H1 (cell line): ENCODE data around the gene NME7. TPM values are rescaled to one million over a fixed set of nuclear protein-coding genes. Genes with fewer than 3 reads are reported as not detected.

ENCODE experiments used
- CTCF ChIA-PET: fragments of 300-600 bp; sonication (Branson Sonifier 250); formaldehyde crosslinking; loops from one replicate; lab custom pipeline; 2021; ENCODE audit not compliant: partially characterized antibody; lab: Charles Lee
- POLR2A ChIA-PET: fragments of 300-600 bp; sonication (Branson Sonifier 250); formaldehyde crosslinking; loops from one replicate; lab custom pipeline; 2021; ENCODE audit warnings: inconsistent platforms; ENCODE audit not compliant: partially characterized antibody; lab: Charles Lee
- DNase-seq, 2 experiments: peaks; one replicate each; pipeline versions ENCODE4 v3.0.0 to v3.0.0-alpha.2; 2010 to 2022; ENCODE audit warnings: low spot score in 2 of 2, low read depth in 1 of 2, mixed read lengths in 1 of 2
- FAIRE-seq: peaks from 2 replicates; lab custom pipeline; 2011; peaks lifted over from hg19 to GRCh38; lab: Jason Lieb, UNC
- H2AFZ ChIP-seq: 2 replicates; pipeline ENCODE4 v1.8.1; 2012; ENCODE audit warnings: low read length, inconsistent platforms
- H2AK5ac ChIP-seq: 2 replicates; pipeline ENCODE4 v1.6.1; 2013; ENCODE audit warnings: low read depth, low read length
- H2BK120ac ChIP-seq: replicated peaks from 2 replicates; pipeline ENCODE3; 2013; ENCODE audit warnings: low read depth, low read length, inconsistent platforms
- H2BK12ac ChIP-seq: 2 replicates; pipeline ENCODE4 v1.6.1; 2013; ENCODE audit warnings: low read depth, low read length
- H2BK15ac ChIP-seq: 2 replicates; pipeline ENCODE4 v1.6.1; 2013; ENCODE audit warnings: low read length
- H2BK20ac ChIP-seq: 2 replicates; pipeline ENCODE4 v1.6.1; 2013; ENCODE audit warnings: low read length
- H2BK5ac ChIP-seq: 2 replicates; pipeline ENCODE4 v1.6.1; 2013; ENCODE audit warnings: low read depth, low read length
- H3K14ac ChIP-seq: 2 replicates; pipeline ENCODE4 v1.6.1; 2013; ENCODE audit warnings: inconsistent platforms; ENCODE audit not compliant: insufficient read length
- H3K18ac ChIP-seq: 2 replicates; pipeline ENCODE4 v1.6.1; 2013; ENCODE audit warnings: low read length; ENCODE audit errors: extremely low read depth
- H3K23ac ChIP-seq: 2 replicates; pipeline ENCODE4 v1.6.1; 2013; ENCODE audit warnings: inconsistent platforms; ENCODE audit not compliant: insufficient read length
- H3K23me2 ChIP-seq: 2 replicates; pipeline ENCODE4 v1.6.1; 2013; ENCODE audit warnings: low read depth, low read length
- H3K27ac ChIP-seq: 2 replicates; pipeline ENCODE4 v1.6.1; 2011; ENCODE audit warnings: low read depth, low read length, inconsistent platforms
- H3K27me3 ChIP-seq, 4 experiments: replicated peaks in 1 of 4; 1 replicate in 1 of 4; 2 replicates in 3 of 4; pipeline versions ENCODE4 v1.6.1 to v1.8.1; 2011 to 2013; ENCODE audit warnings: low read length in 3 of 4, mild to moderate bottlenecking in 3 of 4, inconsistent platforms in 2 of 4, mixed read lengths in 2 of 4, moderate library complexity in 1 of 4; ENCODE audit not compliant: control insufficient read depth in 3 of 4, insufficient read depth in 3 of 4; ENCODE audit errors: extremely low read depth in 1 of 4
- H3K36me3 ChIP-seq, 4 experiments: 2 replicates each; pipeline versions ENCODE4 v1.6.1 to v1.8.1; 2011 to 2013; ENCODE audit warnings: mild to moderate bottlenecking in 4 of 4, low read length in 3 of 4, moderate library complexity in 2 of 4, control low read depth in 1 of 4, inconsistent platforms in 1 of 4; ENCODE audit not compliant: insufficient read depth in 4 of 4, control insufficient read depth in 2 of 4
- H3K4ac ChIP-seq: replicated peaks from 2 replicates; pipeline ENCODE3; 2013; ENCODE audit warnings: low read length, low read depth, mixed read lengths, inconsistent platforms; ENCODE audit not compliant: insufficient read length
- H3K4me1 ChIP-seq, 4 experiments: replicated peaks in 1 of 4; 1 replicate in 1 of 4; 2 replicates in 3 of 4; pipeline versions ENCODE4 v1.6.1 to v1.8.1; 2011 to 2013; ENCODE audit warnings: low read length in 3 of 4, inconsistent platforms in 2 of 4, mixed read lengths in 1 of 4; ENCODE audit not compliant: insufficient read depth in 4 of 4, control insufficient read depth in 3 of 4
- H3K4me2 ChIP-seq, 2 experiments: 2 replicates each; pipeline versions ENCODE4 v1.6.1 to v1.8.1; 2011 to 2013; ENCODE audit warnings: low read depth in 2 of 2, low read length in 2 of 2, control low read depth in 1 of 2, inconsistent platforms in 1 of 2, mild to moderate bottlenecking in 1 of 2; ENCODE audit not compliant: insufficient read depth in 1 of 2
- H3K4me3 ChIP-seq, 4 experiments: fragments of 200-600, 300-600 bp in 1 of 4; sonication (generic), shearing (Covaris generic), sonication (Bioruptor Twin) in 1 of 4; 2 replicates each; pipeline versions ENCODE4 v1.5.1 to v1.8.1; 2011 to 2016; ENCODE audit warnings: low read length in 4 of 4, low read depth in 3 of 4, control low read depth in 2 of 4, inconsistent platforms in 2 of 4, mild to moderate bottlenecking in 2 of 4, mixed read lengths in 1 of 4, moderate library complexity in 1 of 4; ENCODE audit not compliant: insufficient read depth in 2 of 4; ENCODE audit errors: extremely low read depth in 1 of 4
- H3K56ac ChIP-seq: replicated peaks from 2 replicates; pipeline ENCODE3; 2013; ENCODE audit warnings: low read depth, mild to moderate bottlenecking, mixed read lengths, low read length, inconsistent platforms; ENCODE audit not compliant: insufficient read length
- H3K79me1 ChIP-seq: 2 replicates; pipeline ENCODE4 v1.6.1; 2013; ENCODE audit warnings: low read depth, low read length, control low read depth
- H3K79me2 ChIP-seq, 2 experiments: 2 replicates each; pipeline versions ENCODE4 v1.6.1 to v1.8.1; 2012 to 2013; ENCODE audit warnings: low read length in 2 of 2, mild to moderate bottlenecking in 2 of 2, inconsistent platforms in 1 of 2; ENCODE audit not compliant: insufficient read depth in 2 of 2, control insufficient read depth in 1 of 2
- H3K9ac ChIP-seq, 4 experiments: replicated peaks in 1 of 4; 1 replicate in 1 of 4; 2 replicates in 3 of 4; pipeline versions ENCODE4 v1.6.1 to v1.8.1; 2011 to 2013; ENCODE audit warnings: low read depth in 3 of 4, low read length in 3 of 4, control low read depth in 2 of 4, mild to moderate bottlenecking in 2 of 4, moderate library complexity in 2 of 4, inconsistent platforms in 1 of 4; ENCODE audit errors: extremely low read depth in 1 of 4
- H3K9me3 ChIP-seq, 2 experiments: 2 replicates each; pipeline versions ENCODE4 v1.6.1 to v1.8.1; 2012 to 2013; ENCODE audit warnings: mild to moderate bottlenecking in 2 of 2, moderate library complexity in 2 of 2, control low read depth in 1 of 2, inconsistent platforms in 1 of 2, low read depth in 1 of 2, low read length in 1 of 2, mixed read lengths in 1 of 2; ENCODE audit not compliant: insufficient read depth in 2 of 2
- H4K20me1 ChIP-seq, 2 experiments: replicated peaks in 1 of 2; 2 replicates each; pipeline versions ENCODE3 to v1.8.1; 2011 to 2013; ENCODE audit warnings: inconsistent platforms in 2 of 2, low read length in 2 of 2, mild to moderate bottlenecking in 1 of 2; ENCODE audit not compliant: insufficient read depth in 2 of 2, control insufficient read depth in 1 of 2
- H4K5ac ChIP-seq: 2 replicates; pipeline ENCODE4 v1.6.1; 2013; ENCODE audit warnings: low read length, low read depth, mixed read lengths, inconsistent platforms; ENCODE audit not compliant: insufficient read length
- H4K8ac ChIP-seq: 2 replicates; pipeline ENCODE4 v1.8.0; 2013; ENCODE audit warnings: mild to moderate bottlenecking, moderate library complexity, low read length, inconsistent platforms; ENCODE audit not compliant: insufficient read depth; ENCODE audit errors: extremely low read depth
- H4K91ac ChIP-seq: replicated peaks from 2 replicates; pipeline ENCODE3; 2013; ENCODE audit warnings: low read length, mixed read lengths, inconsistent platforms; ENCODE audit not compliant: insufficient read length
- ASH2L ChIP-seq: fragments of 200-600, 300-600 bp; sonication (generic); IDR thresholded peaks from one replicate; pipeline ENCODE4 v1.7.1; 2017; ENCODE audit warnings: low read length
- CEBPB ChIP-seq: IDR thresholded peaks from 2 replicates; pipeline ENCODE4 v1.6.1; 2012; ENCODE audit warnings: low read depth, low read length
- HDAC2 ChIP-seq, 2 experiments: fragments of 300-600 bp in 1 of 2; sonication (generic) in 1 of 2; IDR thresholded peaks; 2 replicates each; pipeline ENCODE4 v1.6.1; 2011 to 2012; ENCODE audit warnings: low read depth in 2 of 2, low read length in 2 of 2, mild to moderate bottlenecking in 2 of 2, moderate library complexity in 2 of 2, borderline replicate concordance in 1 of 2, inconsistent platforms in 1 of 2
- JUND ChIP-seq: IDR thresholded peaks from 2 replicates; pipeline ENCODE4 v1.6.1; 2011; ENCODE audit warnings: mild to moderate bottlenecking, improper control_type of control experiment, low read length
- POLR2A ChIP-seq, 2 experiments: IDR thresholded peaks; 1 replicate in 1 of 2; 2 replicates in 1 of 2; pipeline ENCODE4 v1.6.1; 2011; ENCODE audit warnings: low read depth in 2 of 2, low read length in 2 of 2, mild to moderate bottlenecking in 2 of 2; ENCODE audit errors: control extremely low read depth in 1 of 2
- SP4 ChIP-seq: IDR thresholded peaks from 2 replicates; pipeline ENCODE4 v1.6.1; 2012; ENCODE audit warnings: low read length, inconsistent platforms
- TAF7 ChIP-seq: optimal IDR thresholded peaks from 2 replicates; pipeline ENCODE3; 2011; ENCODE audit warnings: low read depth, mild to moderate bottlenecking, inconsistent platforms, low read length, moderate library complexity, borderline replicate concordance
- YY1 ChIP-seq: IDR thresholded peaks from 2 replicates; pipeline ENCODE4 v1.6.1; 2011; ENCODE audit warnings: low read depth, mild to moderate bottlenecking, low read length
- WGBS, 2 experiments: shearing (Covaris generic) in 1 of 2; methylation state at CpG; one replicate each; pipeline versions ENCODE4 v1.1.6 to v1.1.7; 2013 to 2015; ENCODE audit warnings: low lambda C conversion rate in 2 of 2, mixed read lengths in 2 of 2, inconsistent platforms in 1 of 2, low coverage in 1 of 2, missing lambda C conversion rate in 1 of 2; ENCODE audit not compliant: insufficient replicate concordance in 2 of 2, insufficient coverage in 1 of 2, insufficient read length in 1 of 2; ENCODE audit errors: extremely low coverage in 1 of 2, missing lambda C conversion rate in 1 of 2; 5-methylcytosine and 5-hydroxymethylcytosine counted together
- polyA plus RNA-seq, 7 experiments: library from polyadenylated mRNA; depleted of rRNA in 3 of 7; stranded (reverse) in 5 of 7; unstranded in 2 of 7; fragments of >200 nt in 5 of 7; fragments of 200-250 nt in 2 of 7; gene quantifications; 1 replicate in 5 of 7; 2 replicates in 1 of 7; 4 replicates in 1 of 7; pipeline versions ENCODE4 v1.2.1 to v1.2.3, GENCODE V29; 2011 to 2013; ENCODE audit warnings: missing spikeins in 2 of 7, mixed read lengths in 2 of 7
- total RNA-seq: library from RNA; stranded (reverse); fragmentation: NEBNext Ultra II Directional; extraction: Animal tissue kit (Norgen Biotek cat#: 25700); gene quantifications from 2 replicates; pipeline ENCODE4 v1.2.1, GENCODE V29; 2021
- TF ChIP-seq, protein P1 (sequence below), 3 experiments: IDR thresholded peaks; 1 replicate in 2 of 3; 2 replicates in 1 of 3; pipeline versions ENCODE4 v1.5.1 to v1.6.1; 2011; ENCODE audit warnings: low read length in 3 of 3, mild to moderate bottlenecking in 3 of 3, inconsistent platforms in 2 of 3, low read depth in 1 of 3, moderate library complexity in 1 of 3; ENCODE audit not compliant: insufficient read depth in 1 of 3; ENCODE audit errors: control extremely low read depth in 1 of 3
- TF ChIP-seq, protein P2 (sequence below): IDR thresholded peaks from 2 replicates; pipeline ENCODE4 v1.6.1; 2011; ENCODE audit warnings: low read length, improper control_type of control experiment

The NME7 gene
- total and polyA plus RNA-seq, 2 of the 8 experiments (the other 6 are each of a cell fraction or from before 2014, with no cell fraction given) = 11.6 to 28.5 TPM

DNA sequence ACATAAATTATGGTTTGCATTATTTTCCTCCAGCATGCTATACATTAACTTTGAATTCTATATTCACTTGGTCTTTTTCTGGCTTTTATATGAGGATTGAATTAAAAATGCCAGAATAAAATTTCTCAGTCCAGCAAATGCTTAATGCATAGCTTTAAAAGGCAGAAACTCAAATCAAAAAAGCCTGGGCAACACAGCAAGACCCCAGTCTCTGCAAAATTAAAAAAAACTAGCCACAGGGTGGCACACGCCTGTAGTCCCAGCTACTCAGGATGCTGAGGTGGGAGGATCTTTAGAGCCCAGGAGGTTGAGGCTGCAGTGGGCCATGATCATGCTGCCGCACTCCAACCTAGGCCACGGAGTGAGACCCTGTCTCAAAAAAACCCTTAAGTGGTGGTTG is 241.3 kb downstream of the NME7 start:
- no peak for FAIRE-seq
- Histone ChIP-seq H3K4ac (no peak overlapping the region), H4K91ac (no peak overlapping the region), H2BK15ac (no peak overlapping the region), H3K9me3 (no peaks in the 10 kb centered on the region), H3K79me2 (peaks cover 0 to 14% of the 10 kb centered on the region in 2 experiments; a peak in 1 of 4 replicates), H4K20me1 (peaks cover 0 to under 1% of the 10 kb centered on the region in 2 experiments), H3K36me3 (peaks cover 11 to 47% (median 31%) of the 10 kb centered on the region in 4 experiments), H3K23ac (no peak overlapping the region), H3K79me1 (peaks cover 4% of the 10 kb centered on the region; the same call in 1 of the 2 replicates), H3K4me1 (peaks cover 0 to 3% (median 1%) of the 10 kb centered on the region in 4 experiments; a peak in 2 of 7 replicates), H3K4me3 (no peak overlapping the region), H2AFZ (no peak overlapping the region), H2BK120ac (no peak overlapping the region), H3K23me2 (no peaks in the 10 kb centered on the region; the same call in 1 of the 2 replicates), H4K8ac (no peak overlapping the region), H3K14ac (no peak overlapping the region), H2AK5ac (no peak overlapping the region), H2BK20ac (no peak overlapping the region), H3K18ac (no peak overlapping the region), H2BK12ac (no peak overlapping the region), H2BK5ac (no peak overlapping the region), H3K27ac (no peak overlapping the region), H3K56ac (no peak overlapping the region), H3K4me2 (no peak overlapping the region), H3K27me3 (no peaks in the 10 kb centered on the region), H4K5ac (no peak overlapping the region), H3K9ac (no peak overlapping the region)
- DNase-seq = no peak
- ChIA-PET CTCF (interaction anchor here (0.6 to 1.4 kb wide), 5 partner anchors 21 to 520 kb away, joined by 3 to 4 read pairs (median 3); no protein-coding TSS in a partner anchor), POLR2A (interaction anchor here (0.6 kb wide), 1 partner anchor 236 kb away, joined by 4 read pairs; no protein-coding TSS in a partner anchor)
- 90% methylated on average over 3 of the region's 3 CpGs; no CpG with 5 or more reads in 1 of the 2 experiments for WGBS, 2 experiments
- TF ChIP-seq HDAC2 (IDR thresholded peaks at IDR 0.05; ENCODE audit: borderline replicate concordance in 1 of 2, low read depth in 2 of 2, low read length in 2 of 2) (no peak), CEBPB (no peak), ASH2L (no peak), SP4 (no peak), TAF7 (no peak), JUND (no peak), YY1 (no peak), POLR2A (IDR thresholded peaks at IDR 0.05; ENCODE audit: control extremely low read depth in 1 of 2, low read depth in 2 of 2, low read length in 2 of 2) (no peak)
- TF ChIP-seq, protein P1, sequence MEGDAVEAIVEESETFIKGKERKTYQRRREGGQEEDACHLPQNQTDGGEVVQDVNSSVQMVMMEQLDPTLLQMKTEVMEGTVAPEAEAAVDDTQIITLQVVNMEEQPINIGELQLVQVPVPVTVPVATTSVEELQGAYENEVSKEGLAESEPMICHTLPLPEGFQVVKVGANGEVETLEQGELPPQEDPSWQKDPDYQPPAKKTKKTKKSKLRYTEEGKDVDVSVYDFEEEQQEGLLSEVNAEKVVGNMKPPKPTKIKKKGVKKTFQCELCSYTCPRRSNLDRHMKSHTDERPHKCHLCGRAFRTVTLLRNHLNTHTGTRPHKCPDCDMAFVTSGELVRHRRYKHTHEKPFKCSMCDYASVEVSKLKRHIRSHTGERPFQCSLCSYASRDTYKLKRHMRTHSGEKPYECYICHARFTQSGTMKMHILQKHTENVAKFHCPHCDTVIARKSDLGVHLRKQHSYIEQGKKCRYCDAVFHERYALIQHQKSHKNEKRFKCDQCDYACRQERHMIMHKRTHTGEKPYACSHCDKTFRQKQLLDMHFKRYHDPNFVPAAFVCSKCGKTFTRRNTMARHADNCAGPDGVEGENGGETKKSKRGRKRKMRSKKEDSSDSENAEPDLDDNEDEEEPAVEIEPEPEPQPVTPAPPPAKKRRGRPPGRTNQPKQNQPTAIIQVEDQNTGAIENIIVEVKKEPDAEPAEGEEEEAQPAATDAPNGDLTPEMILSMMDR (IDR thresholded peaks at IDR 0.05; ENCODE audit: control extremely low read depth in 1 of 3, insufficient read depth in 1 of 3, low read depth in 1 of 3, low read length in 3 of 3) = no peak
- TF ChIP-seq, protein P2, sequence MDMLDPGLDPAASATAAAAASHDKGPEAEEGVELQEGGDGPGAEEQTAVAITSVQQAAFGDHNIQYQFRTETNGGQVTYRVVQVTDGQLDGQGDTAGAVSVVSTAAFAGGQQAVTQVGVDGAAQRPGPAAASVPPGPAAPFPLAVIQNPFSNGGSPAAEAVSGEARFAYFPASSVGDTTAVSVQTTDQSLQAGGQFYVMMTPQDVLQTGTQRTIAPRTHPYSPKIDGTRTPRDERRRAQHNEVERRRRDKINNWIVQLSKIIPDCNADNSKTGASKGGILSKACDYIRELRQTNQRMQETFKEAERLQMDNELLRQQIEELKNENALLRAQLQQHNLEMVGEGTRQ = no peak
